PC-9 (cell line): Measurements from ENCODE around the gene MT2A.

ENCODE experiments used
- CTCF ChIP-seq: fragments of 200-600 bp; sonication (generic); conservative IDR thresholded peaks from 2 replicates; pipeline ENCODE4 v1.6.1; 2017; ENCODE audit warnings: mixed run types, antibody characterized with exemption, mild to moderate bottlenecking, moderate library complexity
- EZH2 ChIP-seq: fragments of 200-600 bp; sonication (generic); IDR thresholded peaks from 2 replicates; pipeline ENCODE4 v1.8.0; 2017; ENCODE audit warnings: antibody characterized with exemption, low read depth

DNA sequence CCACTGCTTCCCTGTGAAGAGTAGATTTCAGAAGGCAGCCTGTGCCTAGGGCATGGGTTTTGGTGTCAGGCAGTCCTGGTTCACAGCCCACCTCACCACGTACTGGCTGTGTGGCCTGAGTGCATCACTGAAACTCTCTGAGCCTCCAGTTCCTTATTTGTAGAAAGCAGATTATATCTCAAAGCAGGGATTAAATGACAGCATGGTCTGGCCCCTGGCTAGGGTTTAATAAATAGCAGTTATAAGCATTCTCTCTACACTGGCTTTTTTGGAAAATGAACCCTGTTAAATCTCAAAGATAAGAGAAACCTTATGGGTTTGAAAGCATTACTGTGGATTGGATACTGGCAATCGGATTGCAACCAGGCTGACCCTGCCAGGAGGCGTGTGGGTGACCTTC, 21.1 kb downstream of the MT2A start:
- TF ChIP-seq CTCF (no peak), EZH2 (no peak)
